ENCODE measurements around the gene FNBP1.
"Not testable (repeated sequence)": the region's sequence is repeated elsewhere in the genome, so short reads cannot be mapped to it uniquely, and the experiment has no call there.

FNBP1 gene

DNA sequence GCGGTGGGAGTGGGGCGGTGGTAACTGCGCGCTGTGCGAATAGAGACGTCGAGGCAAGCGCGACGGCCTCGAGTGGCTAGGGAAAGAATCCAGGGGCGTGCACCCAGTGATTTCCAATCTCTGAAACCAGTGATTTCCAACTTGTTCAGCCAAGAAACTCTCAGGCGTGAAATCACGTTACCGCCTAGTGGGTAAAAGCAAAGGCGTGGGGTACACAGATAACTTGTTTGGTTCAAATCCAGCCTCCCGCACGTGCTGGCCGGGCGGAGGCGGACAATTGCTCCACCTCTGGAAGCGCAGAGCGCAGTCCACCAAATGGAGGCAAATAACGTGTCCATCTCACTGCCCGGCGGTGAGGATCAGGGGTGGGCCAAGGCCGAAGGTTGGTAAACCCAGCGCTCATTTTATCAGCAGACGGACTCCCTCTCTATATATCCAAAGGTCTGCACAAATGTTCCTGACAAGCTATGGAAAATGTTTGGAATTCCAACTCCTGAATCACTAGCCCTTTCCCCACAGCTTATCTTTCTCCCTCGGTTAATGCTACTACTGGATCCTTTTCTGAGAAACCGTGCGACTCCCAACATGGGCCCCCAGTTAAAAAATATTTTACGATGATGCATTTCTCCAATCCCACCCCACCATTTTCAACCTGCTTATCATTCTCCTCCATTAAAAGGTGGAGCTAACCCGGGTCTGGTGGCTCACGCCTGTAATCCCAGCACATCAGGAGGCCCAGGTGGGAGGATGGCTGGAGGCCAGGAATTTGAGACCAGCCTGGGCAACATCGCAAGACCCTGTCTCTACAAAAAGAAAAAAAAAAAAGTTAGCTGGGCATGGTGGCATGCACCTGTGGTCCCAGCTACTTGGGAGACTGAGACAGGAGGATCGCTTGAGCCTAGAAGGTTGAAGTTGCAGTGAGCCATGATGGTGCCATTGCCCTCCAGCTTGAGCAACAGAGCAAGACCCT, 950 bp upstream of the FNBP1 start:
- DNase-seq: no peak

DNA sequence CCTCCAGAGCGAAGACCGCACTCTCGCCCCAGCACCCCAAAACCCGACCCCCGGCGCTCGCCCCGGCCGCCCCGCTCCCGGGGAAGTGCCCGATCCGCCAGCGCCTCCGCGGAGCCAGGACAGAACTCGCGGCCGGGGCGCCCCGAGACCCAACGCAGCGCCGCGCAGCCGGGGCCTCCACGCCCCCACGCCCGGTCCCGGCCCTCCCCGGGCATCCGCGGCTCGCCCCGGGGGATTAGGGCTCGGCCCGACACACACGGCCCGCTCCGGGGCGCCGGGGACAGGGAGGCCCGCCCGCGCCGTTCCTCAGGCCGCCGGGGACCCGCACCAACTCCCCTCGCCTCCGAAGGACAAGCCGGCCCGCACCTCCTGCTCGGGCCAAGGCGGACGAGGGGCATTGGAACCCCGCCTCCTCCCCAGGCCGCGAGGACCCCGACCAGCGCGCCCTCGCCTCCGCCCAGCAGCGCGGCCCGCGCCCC, 544 bp downstream of the FNBP1 start:
- no peak for DNase-seq

DNA sequence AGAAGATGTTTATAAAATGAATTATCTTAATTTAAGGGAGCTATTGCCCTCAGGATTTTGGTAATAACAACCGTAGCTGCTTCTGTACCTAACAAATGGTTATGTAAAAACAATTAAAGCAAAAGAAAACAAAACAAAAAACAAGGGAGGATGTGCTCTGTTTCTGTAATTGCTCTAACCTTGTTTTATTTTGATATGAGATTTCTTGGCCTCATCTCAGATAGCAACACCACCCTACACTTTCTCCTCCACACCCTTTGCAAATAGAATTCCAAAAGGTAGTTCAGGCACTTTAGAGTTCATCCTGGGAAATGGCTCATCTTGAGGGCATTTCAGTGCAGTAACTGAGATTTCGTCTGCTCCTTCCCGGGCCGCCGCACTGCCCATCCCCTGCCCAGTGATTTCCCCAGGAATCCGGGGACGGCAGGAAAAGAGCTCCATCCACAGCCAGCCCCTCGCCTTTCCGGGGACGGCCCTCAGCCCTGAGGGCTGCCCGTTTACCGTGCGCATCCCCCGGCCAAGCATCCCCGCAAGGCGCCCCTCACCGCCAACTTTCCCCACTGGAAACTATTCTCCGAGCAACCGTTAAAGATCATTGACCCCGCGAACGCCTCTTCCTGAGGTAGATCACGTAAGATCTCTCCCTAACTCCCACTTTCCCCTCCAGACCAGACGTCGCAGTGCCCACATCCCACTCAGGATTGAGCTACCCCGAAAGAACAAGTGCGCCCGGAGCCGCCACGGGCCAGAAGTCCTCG, 1.2 kb downstream of the FNBP1 start:
- DNase-seq: no peak

DNA sequence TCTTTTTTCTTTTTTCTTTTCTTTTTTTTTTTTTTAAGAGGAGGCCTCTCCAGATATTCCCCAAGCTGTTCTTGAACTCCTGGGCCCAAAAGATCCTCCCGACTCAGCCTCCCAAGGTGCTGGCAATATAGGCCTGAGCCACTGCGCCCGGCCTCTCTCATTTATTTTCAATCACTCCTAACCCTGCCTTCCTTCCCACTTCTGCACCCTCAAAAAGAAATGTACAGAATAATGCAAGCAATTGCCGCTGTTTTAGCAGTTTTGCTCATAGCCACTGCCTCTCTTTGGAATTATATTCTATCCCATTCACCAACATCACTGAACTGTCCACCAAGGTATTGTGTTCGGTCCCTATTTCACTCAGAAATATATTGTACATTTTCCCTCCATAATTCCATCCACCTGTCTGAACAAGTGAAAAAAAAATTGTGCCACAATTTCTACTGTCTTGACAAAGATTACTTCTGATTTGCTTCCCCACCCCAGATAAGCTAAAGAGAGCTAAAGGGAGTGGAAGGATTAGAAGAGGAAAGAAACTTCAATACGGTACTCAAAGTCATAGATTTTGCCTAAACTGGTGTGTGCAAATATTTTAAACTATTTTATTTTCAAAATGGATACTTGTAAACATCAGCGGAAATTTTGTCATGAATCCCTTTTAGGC, 1.9 kb downstream of the FNBP1 start:
- no peak for DNase-seq

DNA sequence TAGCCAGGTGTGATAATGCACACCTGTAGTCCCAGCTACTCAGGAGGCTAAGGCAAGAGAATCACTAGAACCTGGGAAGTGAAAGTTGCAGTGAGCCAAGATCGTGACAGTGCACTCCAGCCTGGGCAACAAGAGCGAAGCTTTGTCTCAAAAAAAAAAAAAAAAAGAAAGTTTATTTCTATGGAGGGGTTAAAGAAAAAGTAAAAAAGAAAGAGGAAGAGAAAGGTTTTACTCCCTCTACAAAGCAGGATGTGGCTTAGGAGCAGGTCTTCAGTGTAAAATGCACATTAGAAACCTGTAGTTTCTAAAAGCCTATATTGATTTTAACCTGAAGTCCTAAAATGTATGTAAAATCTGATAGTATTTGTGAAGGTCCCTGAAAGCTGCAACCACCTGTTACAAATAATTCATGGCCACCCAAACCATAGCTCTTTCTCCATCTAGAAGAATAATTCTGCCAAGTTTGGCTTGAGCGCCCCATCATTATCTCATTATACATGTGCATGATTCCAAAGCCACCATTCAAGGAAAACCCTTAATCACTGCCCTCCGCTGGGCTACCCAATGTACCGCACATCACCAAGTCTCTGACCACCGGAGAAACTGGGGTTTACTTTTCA, 3.4 kb downstream of the FNBP1 start:
- no peak for DNase-seq

DNA sequence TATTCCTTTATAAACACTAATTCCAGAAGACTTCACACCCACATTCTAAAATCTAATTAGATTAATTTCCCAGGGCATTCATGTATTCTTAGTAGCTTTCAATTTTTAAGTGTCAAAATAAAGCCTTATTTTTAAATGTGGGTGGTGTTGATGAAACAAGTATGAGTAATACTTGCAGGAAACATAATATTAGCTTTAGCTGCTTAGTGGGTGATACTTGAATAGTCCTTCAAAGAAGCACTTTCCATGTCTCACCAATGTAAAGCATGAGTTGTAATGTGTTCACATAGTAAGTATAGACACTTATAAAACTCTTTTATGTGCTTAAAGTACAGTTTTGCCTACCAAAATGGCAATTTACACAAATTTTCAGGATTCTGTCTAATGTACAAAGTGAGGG, 6.9 kb downstream of the FNBP1 start:
- DNase-seq: no peak

DNA sequence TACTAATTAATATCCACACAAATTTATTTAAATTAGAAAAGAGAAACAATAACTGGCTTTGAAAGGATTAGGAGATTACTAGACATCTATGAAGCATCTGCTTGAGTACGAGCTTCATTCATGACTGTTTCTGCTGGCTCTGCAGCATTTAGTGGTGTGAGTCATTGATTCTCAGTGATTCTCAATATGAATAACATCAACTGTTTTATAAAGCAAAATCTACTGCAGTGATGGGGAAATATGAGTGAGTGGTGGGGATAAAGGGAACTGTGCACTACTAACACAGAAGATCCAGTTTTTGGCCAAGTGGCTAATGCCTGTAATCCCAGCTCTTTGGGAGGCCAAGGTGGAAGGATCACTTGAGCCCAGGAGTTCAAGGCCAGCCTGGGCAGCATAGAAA, 8.4 kb downstream of the FNBP1 start:
- no peak for DNase-seq

DNA sequence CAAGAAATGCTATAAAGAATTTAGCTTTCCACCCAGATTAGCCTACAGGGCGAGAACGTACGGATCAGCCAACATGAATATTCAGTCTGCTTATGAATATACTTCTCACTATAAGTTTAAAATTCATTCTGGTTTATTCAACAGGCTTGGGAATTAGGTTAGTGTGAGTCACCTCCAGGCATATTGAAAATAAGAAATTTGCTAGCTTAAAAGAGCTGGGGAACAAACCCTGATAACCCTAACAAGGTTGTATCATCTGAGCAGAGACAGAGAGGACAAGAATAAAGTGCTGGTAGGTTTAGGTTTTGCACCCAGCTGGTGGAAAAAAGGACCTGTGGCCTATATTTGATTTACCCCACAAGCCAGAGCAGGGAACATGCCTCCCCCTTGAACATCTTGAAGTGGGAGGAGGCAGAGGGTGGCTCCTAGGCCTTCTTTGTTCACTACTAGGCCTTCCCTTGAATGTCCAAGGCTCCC, 12.3 kb downstream of the FNBP1 start:
- DNase-seq: no peak

DNA sequence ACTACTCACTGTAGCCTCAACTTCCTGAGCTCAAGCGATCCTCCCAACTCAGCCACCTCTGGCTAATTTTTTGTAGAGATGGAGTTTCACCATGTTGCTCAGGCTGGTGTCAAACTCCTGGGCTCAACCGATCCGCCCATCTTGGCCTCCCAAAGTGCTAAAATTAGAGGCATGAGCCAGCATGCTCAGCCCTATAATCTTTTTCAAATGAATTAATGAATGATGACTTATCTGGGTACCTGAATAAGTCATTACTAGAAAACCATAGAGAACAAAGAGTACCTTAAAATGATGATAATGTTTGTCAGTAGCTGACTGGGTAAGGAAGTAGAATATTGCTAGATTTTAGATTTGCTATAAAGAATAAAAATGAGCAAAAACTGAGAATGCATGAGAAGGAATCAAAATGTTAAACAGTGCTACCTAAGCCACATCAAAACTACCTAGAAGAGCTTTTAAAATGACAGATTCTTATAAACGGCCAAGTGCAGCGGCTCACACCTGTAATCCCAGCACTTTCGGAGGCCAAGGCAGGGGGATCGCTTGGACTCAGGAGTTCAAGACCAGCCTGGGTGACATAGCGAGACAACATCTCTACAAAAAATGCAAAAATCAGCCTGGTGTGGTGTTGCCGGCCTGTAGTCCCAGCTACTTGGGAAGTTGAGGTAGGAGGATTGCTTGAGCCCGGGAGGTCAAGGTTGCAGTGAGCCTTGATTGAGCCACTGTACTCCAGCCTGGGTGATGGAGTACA, 13.6 kb downstream of the FNBP1 start:
- no peak for DNase-seq

DNA sequence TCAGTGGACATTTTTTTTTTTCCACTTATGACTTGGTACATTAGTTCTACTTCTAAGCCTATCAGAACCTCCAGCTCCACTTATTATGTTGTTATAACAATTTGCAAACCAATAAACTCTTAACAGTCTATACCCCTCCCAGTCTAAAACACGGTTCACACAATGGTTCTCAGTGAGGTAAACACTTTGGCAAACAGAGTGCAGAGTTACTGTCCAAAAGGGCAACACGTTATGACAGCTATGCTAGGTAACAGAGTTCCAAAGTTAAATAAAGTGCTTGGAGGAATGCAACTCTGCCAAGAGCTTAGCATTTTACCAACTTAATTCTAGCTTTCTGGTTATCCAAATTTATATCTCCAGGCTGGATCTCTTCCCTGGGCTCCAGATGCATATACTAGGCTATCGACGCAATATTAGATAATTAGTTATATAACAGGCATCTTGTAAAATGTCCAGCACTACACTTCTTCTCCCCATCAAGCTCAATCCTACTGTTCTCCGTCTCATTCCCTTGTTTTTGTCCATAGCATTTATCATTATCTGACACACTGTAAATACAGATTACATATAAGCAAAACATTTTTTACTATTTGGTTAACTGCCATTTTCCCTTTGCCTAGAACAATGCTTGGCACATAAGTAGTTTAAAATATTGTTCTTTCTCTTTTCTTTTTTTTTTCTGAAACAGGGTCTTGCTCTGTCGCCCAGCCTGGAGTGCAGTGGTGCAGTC, 14.3 kb downstream of the FNBP1 start:
- no peak for DNase-seq

DNA sequence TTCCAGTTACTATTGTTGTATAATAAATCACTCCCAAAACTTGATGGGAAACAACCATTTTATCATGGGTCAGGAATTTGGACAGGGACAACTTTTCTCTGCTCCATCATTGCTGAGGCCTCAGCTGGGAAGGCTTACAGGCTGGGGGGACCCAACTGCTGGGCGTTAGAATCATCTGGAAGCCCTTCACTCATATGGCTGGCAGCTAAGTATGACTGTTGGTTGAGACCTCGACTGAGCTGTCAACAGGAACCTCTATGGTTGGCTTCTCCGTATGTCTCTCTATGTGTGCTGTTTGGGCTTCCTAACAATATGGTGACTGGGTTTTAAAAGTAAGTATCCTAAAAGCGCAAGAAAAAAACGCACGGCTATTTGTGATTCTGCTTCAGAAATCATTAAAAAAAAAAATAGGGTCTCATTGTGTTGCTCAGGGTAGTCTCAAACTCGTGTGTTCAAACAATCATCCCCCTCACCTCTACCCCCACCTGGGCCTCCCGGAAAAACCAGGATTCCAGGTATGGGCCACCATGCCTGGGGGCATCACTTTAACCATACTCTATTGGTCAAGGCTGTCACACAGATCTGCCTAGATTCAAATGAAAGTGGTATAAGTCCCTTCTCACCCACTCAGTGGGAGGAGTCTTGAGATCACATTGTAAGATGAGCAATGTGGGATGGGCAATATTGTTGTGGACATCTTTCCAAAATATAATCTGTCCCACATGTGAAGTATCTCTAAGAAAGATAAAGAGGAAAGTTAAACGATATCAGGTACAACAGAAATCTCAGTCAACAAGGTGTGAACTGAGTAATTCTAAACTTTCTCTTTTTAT, 15.2 kb downstream of the FNBP1 start:
- no peak for DNase-seq

DNA sequence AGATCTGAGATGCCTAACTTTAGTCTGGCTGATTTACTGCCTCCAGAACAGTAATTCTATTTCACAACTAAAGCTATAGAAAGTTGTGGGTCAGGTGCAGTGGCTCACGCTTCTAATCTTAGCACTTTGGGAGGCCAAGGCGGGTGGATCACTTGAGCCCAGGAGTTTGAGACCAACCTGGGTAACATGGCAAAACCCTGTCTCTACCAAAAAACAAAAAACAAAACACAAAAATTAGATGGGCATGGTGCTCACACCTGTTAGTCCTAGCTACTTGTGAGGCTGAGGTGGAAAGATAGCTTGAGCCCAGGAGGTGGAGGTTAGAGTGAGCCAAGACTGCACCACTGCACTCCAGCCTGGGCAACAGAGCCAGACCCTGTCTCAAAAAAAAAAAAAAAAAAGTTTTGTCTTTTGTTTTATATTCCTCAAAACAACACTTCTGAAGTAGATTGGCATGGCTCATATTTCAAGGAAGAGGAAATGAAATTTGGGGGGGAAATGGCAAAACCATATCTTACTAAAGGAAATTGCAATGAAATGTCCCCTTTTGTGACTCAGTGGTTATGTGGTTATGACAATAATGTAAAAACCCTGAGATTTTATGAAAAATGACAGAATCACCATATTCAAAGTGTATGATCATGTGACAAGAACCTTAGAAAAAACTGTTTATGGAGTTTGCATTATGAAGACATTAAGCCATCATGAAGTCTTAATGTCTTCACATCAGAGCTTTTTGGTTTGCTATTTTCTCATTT, 16.2 kb downstream of the FNBP1 start:
- DNase-seq: no peak

DNA sequence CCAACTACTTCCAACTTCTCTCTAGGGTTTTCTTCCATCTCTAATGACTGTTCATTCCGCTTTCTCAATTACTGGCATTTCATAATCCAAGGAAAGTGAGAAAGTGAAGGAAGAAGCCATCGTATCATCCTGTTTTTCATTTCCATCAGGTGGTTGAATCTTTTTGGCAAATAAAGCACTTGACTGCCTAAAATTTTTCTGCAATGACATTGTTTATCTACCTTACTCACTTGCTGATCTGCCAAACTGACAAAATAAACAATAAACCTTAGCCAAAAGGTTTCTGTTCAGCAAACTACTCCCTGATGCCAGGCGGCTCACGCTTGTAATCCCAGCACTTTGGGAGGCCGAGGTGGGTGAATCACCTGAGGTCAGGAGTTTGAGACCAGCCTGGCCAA, 18.4 kb downstream of the FNBP1 start:
- no peak for DNase-seq

DNA sequence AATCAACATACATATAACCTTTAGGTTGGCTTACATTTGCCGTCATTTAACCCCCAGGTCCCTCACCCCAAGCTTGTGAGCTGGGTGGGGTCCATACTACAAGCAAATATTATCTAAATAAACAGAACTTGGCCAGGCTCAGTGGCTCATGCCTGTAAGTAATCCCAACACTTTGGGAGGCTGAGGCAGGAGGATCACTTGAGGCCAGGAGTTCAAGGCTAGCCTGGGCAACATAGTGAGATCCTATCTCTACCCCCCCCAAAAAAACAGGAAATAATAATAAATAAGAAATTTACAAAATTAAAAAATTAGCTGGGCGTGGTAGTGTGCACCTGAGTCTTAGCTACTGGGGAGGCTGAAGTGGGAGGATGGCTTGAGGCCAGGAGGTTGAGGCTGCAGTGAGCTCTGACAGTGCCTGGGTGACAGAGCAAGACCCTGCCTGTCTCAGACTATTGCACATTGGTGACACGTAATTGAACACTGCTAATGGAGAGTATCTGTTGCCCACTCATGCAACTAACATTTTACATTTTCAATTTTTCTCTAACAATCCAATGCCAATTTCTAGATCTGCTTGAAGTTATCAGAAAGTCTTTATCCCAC, 18.9 kb downstream of the FNBP1 start:
- DNase-seq: no peak

DNA sequence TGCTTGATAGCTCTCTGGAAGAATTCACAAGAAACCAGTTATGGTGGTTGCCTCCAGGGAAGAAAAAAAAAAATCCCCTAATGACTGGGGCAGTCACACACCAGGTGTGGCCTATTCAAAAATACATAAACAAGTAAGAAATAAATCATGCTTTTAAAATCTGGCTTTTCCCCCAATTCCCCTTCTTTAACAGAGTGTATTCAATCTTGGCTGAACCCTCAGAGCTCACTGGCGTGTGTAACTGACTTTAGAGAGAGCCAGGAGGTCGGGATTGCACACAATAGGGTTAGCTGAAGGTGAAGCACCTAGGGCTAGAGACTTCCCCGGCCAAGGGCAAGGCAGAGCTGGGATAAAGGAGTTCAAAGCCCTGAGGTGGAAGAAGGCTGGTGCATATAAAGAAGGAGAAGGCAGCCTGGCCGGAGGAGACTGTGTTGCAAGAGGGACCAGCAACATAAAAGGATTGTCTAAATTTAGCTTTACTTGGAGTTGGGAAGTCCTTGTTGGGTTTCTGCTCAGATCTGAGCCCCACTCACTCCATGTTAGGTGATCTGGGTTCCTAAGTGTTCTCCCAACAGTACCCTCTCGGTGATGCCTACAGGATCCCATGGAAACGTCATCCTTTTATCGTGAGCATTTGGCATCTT, 19.7 kb downstream of the FNBP1 start:
- no peak for DNase-seq

DNA sequence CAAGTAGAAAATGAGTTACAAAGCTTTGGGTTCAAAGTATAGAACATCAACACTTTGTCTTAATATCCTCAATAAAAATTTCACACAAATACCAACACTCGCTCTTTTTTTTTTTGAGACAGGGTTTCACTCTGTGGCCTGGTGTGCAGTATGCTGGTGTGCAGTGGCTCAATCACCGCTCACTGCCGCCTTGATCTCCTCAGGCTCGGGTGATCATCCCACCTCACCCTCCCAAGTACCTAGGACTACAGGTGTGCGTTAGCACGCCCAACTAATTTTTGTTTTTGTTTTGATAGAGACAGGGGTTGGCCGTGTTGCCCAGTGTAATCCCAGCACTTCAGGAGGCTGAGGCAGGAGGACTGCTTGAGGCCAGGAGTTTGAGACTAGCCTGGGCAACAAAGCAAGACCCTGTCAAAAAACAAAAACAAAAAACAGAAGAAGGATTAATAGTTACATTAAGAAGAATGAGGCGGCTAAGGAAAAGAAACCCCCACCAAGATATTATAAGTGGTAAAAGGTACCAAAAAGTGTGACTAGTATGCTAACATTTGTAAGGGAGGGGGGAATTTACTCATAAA, 20.3 kb downstream of the FNBP1 start:
- DNase-seq: no peak

DNA sequence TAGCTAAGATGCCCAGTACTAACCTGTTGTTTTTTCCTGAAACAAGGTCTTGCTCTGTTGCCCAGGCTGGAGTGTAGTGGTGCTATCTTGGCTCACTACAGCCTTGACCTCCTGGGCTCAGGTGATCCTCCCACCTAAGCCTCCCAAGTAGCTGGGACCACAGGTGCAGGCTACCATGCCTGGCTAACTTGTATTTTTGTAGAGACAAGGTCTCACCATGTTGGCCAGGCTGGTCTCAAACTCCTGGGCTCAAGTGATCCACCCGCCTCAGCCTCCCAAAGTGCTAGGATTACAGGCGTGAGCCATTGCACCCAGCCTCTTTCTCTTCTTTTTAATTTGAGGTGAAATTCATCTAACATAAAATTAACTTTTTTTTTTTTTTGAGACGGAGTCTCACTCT, 21.1 kb downstream of the FNBP1 start:
- not testable (repeated sequence) for DNase-seq

DNA sequence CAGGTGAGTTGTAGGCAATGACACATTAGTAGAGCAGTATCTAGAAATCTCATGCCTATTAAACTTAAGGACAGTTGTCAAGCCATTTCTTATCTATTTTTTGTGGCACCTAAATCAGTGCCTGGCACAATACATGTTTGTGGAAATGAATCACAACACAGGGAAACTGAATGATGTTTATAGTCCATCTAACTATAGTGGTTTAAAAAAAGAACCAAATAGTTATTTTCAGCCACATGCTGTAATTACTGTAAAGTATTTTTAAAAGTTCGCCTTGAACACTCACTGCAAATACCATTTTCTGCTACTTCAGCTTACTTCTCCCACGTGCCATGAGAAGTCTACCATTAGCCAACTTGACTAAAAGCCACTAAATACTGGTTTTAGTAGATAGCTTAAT, 21.9 kb downstream of the FNBP1 start:
- no peak for DNase-seq

All from Kasumi-1 (cell line).